Gastrocnemius medialis (tissue), 4 donors: ENCODE results near the gene SCNN1G. TPM values are rescaled to one million over a fixed set of nuclear protein-coding genes. Genes with fewer than 3 reads are reported as not detected.

Source experiments
- ATAC-seq, 2 donors: fragments of 150-250 bp; one replicate each; pipeline ENCODE4 v1.9.1; 2016
- DNase-seq, 2 donors: peaks; one replicate each; pipeline ENCODE4 v3.0.0-alpha.2; 2019
- H3K27ac ChIP-seq, 4 donors: fragments of 200-600 bp; sonication (generic); 1 replicate in 1 of 4; 2 replicates in 3 of 4; pipeline ENCODE4 v1.5.1; 2016 to 2018; ENCODE audit warnings: mild to moderate bottlenecking in 2 of 4, moderate library complexity in 1 of 4
- H3K27me3 ChIP-seq, 3 donors: fragments of 200-600 bp; sonication (generic) in 2 of 3; 1 replicate in 1 of 3; 2 replicates in 2 of 3; pipeline versions ENCODE4 v1.5.1 to v1.6.0; 2016 to 2019; ENCODE audit warnings: mild to moderate bottlenecking in 1 of 3, moderate library complexity in 1 of 3
- H3K36me3 ChIP-seq, 2 donors: fragments of 200-600 bp; sonication (generic) in 1 of 2; one replicate each; pipeline ENCODE4 v1.5.1; 2017 to 2018
- H3K4me1 ChIP-seq, 2 donors: fragments of 200-600 bp; sonication (generic) in 1 of 2; one replicate each; pipeline ENCODE4 v1.5.1; 2016 to 2017; ENCODE audit warnings: mild to moderate bottlenecking in 2 of 2
- H3K4me3 ChIP-seq, 4 donors: fragments of 200-600 bp; sonication (generic) in 3 of 4; 1 replicate in 1 of 4; 2 replicates in 3 of 4; pipeline ENCODE4 v1.5.1; 2016 to 2019; ENCODE audit warnings: mild to moderate bottlenecking in 2 of 4
- H3K9me3 ChIP-seq, 3 donors: fragments of 200-600 bp; sonication (generic) in 2 of 3; 1 replicate in 1 of 3; 2 replicates in 2 of 3; pipeline ENCODE4 v1.5.1; 2016 to 2019
- CTCF ChIP-seq, 5 experiments: fragments of 450-650 bp in 3 of 5; fragments of 200-600 bp in 2 of 5; sonication (generic) in 2 of 5; IDR thresholded peaks in 4 of 5; conservative IDR thresholded peaks in 1 of 5; 1 replicate in 4 of 5; 2 replicates in 1 of 5; pipeline ENCODE4 v1.5.1; 2016 to 2019; ENCODE audit warnings: antibody characterized with exemption in 5 of 5, mild to moderate bottlenecking in 3 of 5, moderate library complexity in 3 of 5
- POLR2A ChIP-seq, 2 donors: fragments of 450-650 bp; IDR thresholded peaks; one replicate each; pipeline ENCODE4 v1.6.1; 2017; ENCODE audit warnings: antibody characterized with exemption in 2 of 2, mild to moderate bottlenecking in 2 of 2, moderate library complexity in 2 of 2
- in situ Hi-C, 4 donors: fragments of 200-750 bp; cut with MboI; loops; one replicate each; pipeline versions ENCODE4 v1.15.0 to v1.8.0; 2017; ENCODE audit warnings: low sequenced_read_pairs in 4 of 4
- intact Hi-C: fragments of 100-400 bp; cut with DNase I; formaldehyde crosslinking; loops from one replicate; pipeline ENCODE4 v1.15.1; 2023; ENCODE audit warnings: low total_unique reads
- total RNA-seq, 4 donors: library from RNA; depleted of rRNA; stranded (reverse); fragments of >200 nt; gene quantifications; one replicate each; pipeline versions ENCODE4 v1.1.0 to v1.2.3, GENCODE V29; 2016

The SCNN1G gene
- total RNA-seq, 4 donors from 2014 or later = 0.58 TPM; not detected in 3

- DNase-seq = no peak
- in situ Hi-C loops (no loop called here), intact Hi-C loops (no loop called here)
- no peaks in the 10 kb centered on the region for H3K36me3 ChIP-seq
- no peak for ATAC-seq
- H3K4me1 ChIP-seq = no peaks in the 10 kb centered on the region
- H3K27me3 ChIP-seq = no peaks in the 10 kb centered on the region
- H3K9me3 ChIP-seq = no peaks in the 10 kb centered on the region
- H3K27ac ChIP-seq = no peak overlapping the region
- TF ChIP-seq CTCF (IDR thresholded peaks at IDR 0.05 in 4 of 5, conservative IDR thresholded peaks at IDR 0.05 in 1 of 5) (no peak), POLR2A (IDR thresholded peaks at IDR 0.05) (no peak)
- H3K4me3 ChIP-seq = no peak overlapping the region
These were observed 35.1 kb downstream of the SCNN1G start for GRCh38 chr16:23217646-23218045.

- Histone ChIP-seq H3K4me1 (no peaks in the 10 kb centered on the region), H3K36me3 (no peaks in the 10 kb centered on the region), H3K9me3 (no peaks in the 10 kb centered on the region), H3K27ac (no peak overlapping the region), H3K4me3 (no peak overlapping the region), H3K27me3 (no peaks in the 10 kb centered on the region)
- TF ChIP-seq CTCF (IDR thresholded peaks at IDR 0.05 in 4 of 5, conservative IDR thresholded peaks at IDR 0.05 in 1 of 5) (no peak), POLR2A (IDR thresholded peaks at IDR 0.05) (no peak)
- DNase-seq (no peak), ATAC-seq (no peak)
- intact Hi-C loops = no loop called here
- in situ Hi-C loops = no loop called here
These were observed 40.4 kb downstream of the SCNN1G start for GRCh38 chr16:23222929-23223328.

- Histone ChIP-seq H3K4me3 (no peak overlapping the region), H3K27ac (no peak overlapping the region), H3K4me1 (no peaks in the 10 kb centered on the region), H3K9me3 (no peaks in the 10 kb centered on the region), H3K27me3 (no peaks in the 10 kb centered on the region), H3K36me3 (no peaks in the 10 kb centered on the region)
- intact Hi-C loops (no loop called here), in situ Hi-C loops (no loop called here)
- ATAC-seq (no peak), DNase-seq (no peak)
- no peak for TF ChIP-seq POLR2A (IDR thresholded peaks at IDR 0.05)
These were observed 40.8 kb downstream of the SCNN1G start for GRCh38 chr16:23223368-23223767.

- ATAC-seq (no peak), DNase-seq (no peak)
- H3K4me3 ChIP-seq = no peak overlapping the region
- no peaks in the 10 kb centered on the region for H3K36me3 ChIP-seq
- in situ Hi-C loops (no loop called here), intact Hi-C loops (no loop called here)
- no peaks in the 10 kb centered on the region for H3K4me1 ChIP-seq
- no peak for TF ChIP-seq POLR2A (IDR thresholded peaks at IDR 0.05)
- TF ChIP-seq CTCF (IDR thresholded peaks at IDR 0.05 in 4 of 5, conservative IDR thresholded peaks at IDR 0.05 in 1 of 5) = no peak
- H3K27me3 ChIP-seq = no peaks in the 10 kb centered on the region
- no peaks in the 10 kb centered on the region for H3K9me3 ChIP-seq
- H3K27ac ChIP-seq = no peak overlapping the region
These were observed 42.6 kb downstream of the SCNN1G start for GRCh38 chr16:23225109-23225508.

GRCh38 chr16:23225634-23226033, 43.1 kb downstream of the SCNN1G start:
- TF ChIP-seq CTCF (IDR thresholded peaks at IDR 0.05 in 4 of 5, conservative IDR thresholded peaks at IDR 0.05 in 1 of 5) (no peak), POLR2A (IDR thresholded peaks at IDR 0.05) (no peak)
- no peaks in the 10 kb centered on the region for H3K27me3 ChIP-seq
- no peak overlapping the region for H3K4me3 ChIP-seq
- intact Hi-C loops (no loop called here), in situ Hi-C loops (no loop called here)
- no peaks in the 10 kb centered on the region for H3K9me3 ChIP-seq
- ATAC-seq = no peak
- no peaks in the 10 kb centered on the region for H3K36me3 ChIP-seq
- DNase-seq = no peak
- no peaks in the 10 kb centered on the region for H3K4me1 ChIP-seq
- no peak overlapping the region for H3K27ac ChIP-seq
